Sigmoid colon (tissue), 7 donors: Measurements from ENCODE around the gene FDPS. TPM values are rescaled to one million over a fixed set of nuclear protein-coding genes. Genes with fewer than 3 reads are reported as not detected.

Source experiments
- DNase-seq: peaks from one replicate; pipeline ENCODE4 v3.0.0-alpha.2; 2019
- H3K27ac ChIP-seq, 4 donors: fragments of 200-600 bp; sonication (generic); one replicate each; pipeline ENCODE4 v1.5.1; 2016 to 2019; ENCODE audit warnings: mild to moderate bottlenecking in 1 of 4
- H3K27me3 ChIP-seq, 3 donors: fragments of 200-600 bp; sonication (generic); one replicate each; pipeline ENCODE4 v1.5.1; 2019; ENCODE audit warnings: mild to moderate bottlenecking in 1 of 3
- H3K36me3 ChIP-seq, 4 donors: fragments of 200-600 bp; sonication (generic); one replicate each; pipeline ENCODE4 v1.5.1; 2016 to 2019
- H3K4me1 ChIP-seq, 4 donors: fragments of 200-600 bp; sonication (generic); one replicate each; pipeline ENCODE4 v1.5.1; 2017 to 2019
- H3K4me3 ChIP-seq, 4 donors: fragments of 200-600 bp; sonication (generic); one replicate each; pipeline ENCODE4 v1.5.1; 2017 to 2019; ENCODE audit warnings: mild to moderate bottlenecking in 2 of 4, moderate library complexity in 1 of 4
- H3K9me3 ChIP-seq, 4 donors: fragments of 200-600 bp in 3 of 4; sonication (generic) in 3 of 4; one replicate each; pipeline versions ENCODE4 v1.5.1 to v1.6.1; 2013 to 2019
- EP300 ChIP-seq, 4 donors: sonication (generic); formaldehyde crosslinking; IDR thresholded peaks; one replicate each; pipeline ENCODE4 v1.6.1; 2017; ENCODE audit warnings: antibody characterized with exemption in 4 of 4
- POLR2A ChIP-seq, 2 donors: fragments of 450-650 bp; IDR thresholded peaks; one replicate each; pipeline ENCODE4 v1.6.1; 2016; ENCODE audit warnings: antibody characterized with exemption in 2 of 2, mild to moderate bottlenecking in 2 of 2, moderate library complexity in 2 of 2
- POLR2AphosphoS5 ChIP-seq, 4 donors: sonication (generic); formaldehyde crosslinking; IDR thresholded peaks; one replicate each; pipeline ENCODE4 v1.6.1; 2017; ENCODE audit warnings: antibody characterized with exemption in 4 of 4
- WGBS, 2 donors: extraction: QIAGEN DNeasy Blood & Tissue Kit; methylation state at CpG; one replicate each; pipeline ENCODE4 v1.1.7; 2013; 5-methylcytosine and 5-hydroxymethylcytosine counted together
- intact Hi-C: fragments of 100-400 bp; cut with DNase I; formaldehyde crosslinking; loops from one replicate; pipeline ENCODE4 v1.15.1; 2023
- polyA plus RNA-seq, 3 donors: library from polyadenylated mRNA; stranded (reverse); fragments of 200-250 nt; gene quantifications; one replicate each; pipeline ENCODE4 v1.2.3, GENCODE V29; 2013
- total RNA-seq, 4 donors: library from RNA; depleted of rRNA; stranded (reverse); fragments of >200 nt; gene quantifications; one replicate each; pipeline ENCODE4 v1.1.0, GENCODE V29; 2016
- TF ChIP-seq, protein P1 (sequence below), 4 experiments: fragments of 450-650 bp in 3 of 4; fragments of 200-600 bp in 1 of 4; IDR thresholded peaks; one replicate each; pipeline ENCODE4 v1.5.1; 2016 to 2019; ENCODE audit warnings: antibody characterized with exemption in 4 of 4, mild to moderate bottlenecking in 3 of 4, moderate library complexity in 2 of 4
- donor health status: healthy with polysubstance abuse.
- donor health status: Bipolar disorder and iron deficiency.
- donor health status: healthy.

FDPS gene
- total and polyA plus RNA-seq, 7 donors, result 73.7 to 570 (median 96.8) TPM

DNA sequence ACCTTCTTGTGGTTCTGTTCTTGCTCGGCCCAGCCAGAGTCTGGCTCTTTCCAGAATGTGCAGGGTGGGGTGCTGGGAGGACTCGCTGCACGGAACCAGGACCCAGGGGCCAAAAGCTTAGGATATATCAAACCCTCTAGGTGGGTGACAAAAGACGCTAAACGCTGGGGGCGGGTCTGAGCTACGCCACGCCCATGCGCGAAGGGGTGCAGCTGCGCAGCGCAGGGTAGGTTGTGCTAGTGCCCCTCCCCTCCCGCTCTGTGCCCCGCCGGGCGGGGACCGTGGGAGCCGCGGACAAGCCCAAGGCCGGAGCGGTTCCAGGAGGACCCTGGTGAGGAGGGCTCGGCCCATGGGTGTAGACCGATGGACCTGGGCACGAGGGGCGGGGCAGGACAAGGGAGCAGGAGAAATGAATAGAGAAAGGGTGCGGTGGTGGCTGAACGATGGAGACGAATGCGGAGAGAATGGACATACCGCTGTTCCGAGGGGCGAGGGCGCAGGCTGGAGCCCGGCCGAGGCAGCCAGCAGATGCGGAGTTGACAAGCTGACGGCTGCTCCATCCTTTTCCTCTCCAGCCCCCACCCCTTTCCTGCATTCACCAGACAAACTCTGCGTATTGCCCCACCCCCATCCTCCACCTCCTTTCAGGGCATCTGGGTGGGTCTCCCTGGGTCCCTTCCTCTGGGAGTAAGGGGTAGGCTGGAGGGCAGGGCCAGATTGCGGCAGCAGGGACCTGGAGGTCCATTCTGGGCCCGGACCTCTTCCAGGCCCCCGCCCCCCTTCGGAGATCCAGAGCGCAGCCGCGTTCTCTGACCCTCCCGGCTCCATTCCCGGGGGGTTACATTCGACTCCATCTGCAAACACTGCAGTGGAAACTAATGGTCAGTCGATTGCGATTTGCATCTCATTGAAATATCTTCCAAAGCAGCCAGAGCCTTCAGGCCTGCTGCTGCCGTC lies 12.3 kb downstream of the FDPS start, which contains the start of gene RUSC1:
RUSC1 (plus strand) TSS at position 234 of the 957 bp plus-strand sequence. CDS start 880 bp downstream, outside the sequence.
- 18 to 19% methylated on average over 51 of the region's 51 CpGs for WGBS, 2 donors
- H3K36me3 ChIP-seq, result peaks cover 0 to 9% (median 0%) of the 10 kb centered on the region in 4 donors
- TF ChIP-seq POLR2A (IDR thresholded peaks at IDR 0.05) (peak in 1 of 2 donors; percentile 36), POLR2AphosphoS5 (IDR thresholded peaks at IDR 0.05) (peak; percentile 79 to 87 (median 85)), EP300 (IDR thresholded peaks at IDR 0.05) (no peak)
- TF ChIP-seq, protein P1, sequence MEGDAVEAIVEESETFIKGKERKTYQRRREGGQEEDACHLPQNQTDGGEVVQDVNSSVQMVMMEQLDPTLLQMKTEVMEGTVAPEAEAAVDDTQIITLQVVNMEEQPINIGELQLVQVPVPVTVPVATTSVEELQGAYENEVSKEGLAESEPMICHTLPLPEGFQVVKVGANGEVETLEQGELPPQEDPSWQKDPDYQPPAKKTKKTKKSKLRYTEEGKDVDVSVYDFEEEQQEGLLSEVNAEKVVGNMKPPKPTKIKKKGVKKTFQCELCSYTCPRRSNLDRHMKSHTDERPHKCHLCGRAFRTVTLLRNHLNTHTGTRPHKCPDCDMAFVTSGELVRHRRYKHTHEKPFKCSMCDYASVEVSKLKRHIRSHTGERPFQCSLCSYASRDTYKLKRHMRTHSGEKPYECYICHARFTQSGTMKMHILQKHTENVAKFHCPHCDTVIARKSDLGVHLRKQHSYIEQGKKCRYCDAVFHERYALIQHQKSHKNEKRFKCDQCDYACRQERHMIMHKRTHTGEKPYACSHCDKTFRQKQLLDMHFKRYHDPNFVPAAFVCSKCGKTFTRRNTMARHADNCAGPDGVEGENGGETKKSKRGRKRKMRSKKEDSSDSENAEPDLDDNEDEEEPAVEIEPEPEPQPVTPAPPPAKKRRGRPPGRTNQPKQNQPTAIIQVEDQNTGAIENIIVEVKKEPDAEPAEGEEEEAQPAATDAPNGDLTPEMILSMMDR (IDR thresholded peaks at IDR 0.05), result no peak
- peaks cover 0 to 42% (median 35%) of the 10 kb centered on the region in 4 donors for H3K4me1 ChIP-seq
- no peaks in the 10 kb centered on the region for H3K27me3 ChIP-seq
- peak within 1 kb of the TSS; percentile 95 to 100 (median 98) for H3K27ac ChIP-seq
- no peaks in the 10 kb centered on the region for H3K9me3 ChIP-seq
- peak; percentile 93 for DNase-seq
- intact Hi-C loops, result no loop called here
- H3K4me3 ChIP-seq, result peak within 1 kb of the TSS; percentile 48 to 91 (median 78)

DNA sequence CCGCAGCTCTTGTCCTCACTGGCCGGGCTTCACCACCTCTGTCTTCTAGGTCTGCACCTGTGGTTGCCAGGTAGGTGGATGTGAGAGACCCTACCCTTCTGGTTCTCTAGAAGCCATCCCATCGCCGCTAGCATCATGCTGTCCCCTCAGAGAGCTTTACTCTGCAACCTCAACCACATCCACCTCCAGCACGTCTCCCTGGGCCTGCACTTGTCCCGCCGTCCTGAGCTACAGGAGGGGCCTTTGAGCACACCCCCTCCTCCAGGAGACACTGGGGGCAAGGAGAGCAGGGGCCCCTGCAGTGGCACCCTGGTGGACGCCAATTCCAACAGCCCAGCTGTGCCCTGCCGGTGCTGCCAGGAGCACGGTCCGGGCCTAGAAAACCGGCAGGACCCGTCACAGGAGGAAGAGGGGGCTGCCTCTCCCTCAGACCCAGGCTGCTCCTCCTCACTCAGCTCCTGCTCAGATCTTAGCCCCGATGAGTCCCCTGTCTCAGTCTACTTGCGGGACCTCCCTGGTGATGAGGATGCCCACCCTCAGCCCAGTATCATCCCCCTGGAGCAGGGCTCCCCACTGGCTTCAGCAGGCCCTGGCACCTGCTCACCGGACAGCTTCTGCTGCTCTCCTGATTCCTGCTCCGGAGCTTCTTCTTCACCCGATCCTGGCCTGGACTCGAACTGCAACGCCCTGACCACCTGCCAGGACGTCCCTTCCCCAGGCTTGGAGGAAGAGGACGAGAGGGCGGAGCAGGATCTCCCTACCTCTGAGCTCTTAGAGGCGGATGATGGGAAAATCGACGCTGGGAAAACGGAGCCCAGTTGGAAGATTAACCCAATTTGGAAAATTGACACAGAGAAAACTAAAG lies 13.2 kb downstream of the FDPS start:
- peak; percentile 77 for DNase-seq
- intact Hi-C loops, result no loop called here
- peaks cover 0 to 45% (median 38%) of the 10 kb centered on the region in 4 donors for H3K4me1 ChIP-seq
- no peaks in the 10 kb centered on the region for H3K27me3 ChIP-seq
- H3K4me3 ChIP-seq, result peak overlapping the region; percentile 66 to 91 (median 86)
- H3K27ac ChIP-seq, result peak overlapping the region; percentile 95 to 100 (median 98)
- WGBS, 2 donors, result 46 to 64% methylated on average over 27 of the region's 27 CpGs
- H3K9me3 ChIP-seq, result no peaks in the 10 kb centered on the region
- peaks cover 0 to 15% (median 0%) of the 10 kb centered on the region in 4 donors for H3K36me3 ChIP-seq
- TF ChIP-seq POLR2AphosphoS5 (IDR thresholded peaks at IDR 0.05) (no peak), EP300 (IDR thresholded peaks at IDR 0.05) (no peak)

DNA sequence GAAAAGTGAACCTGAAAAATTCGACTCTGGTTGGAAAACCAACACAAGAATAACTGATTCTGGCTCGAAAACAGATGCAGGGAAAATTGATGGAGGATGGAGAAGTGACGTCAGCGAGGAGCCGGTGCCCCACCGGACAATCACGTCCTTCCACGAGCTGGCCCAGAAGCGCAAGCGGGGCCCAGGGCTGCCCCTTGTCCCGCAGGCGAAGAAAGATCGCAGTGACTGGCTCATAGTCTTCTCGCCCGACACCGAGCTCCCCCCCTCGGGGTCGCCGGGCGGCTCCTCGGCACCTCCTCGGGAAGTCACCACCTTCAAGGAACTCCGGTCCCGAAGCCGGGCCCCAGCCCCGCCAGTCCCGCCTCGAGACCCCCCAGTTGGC lies 13.9 kb downstream of the FDPS start:
- peak; percentile 81 for DNase-seq
- H3K27me3 ChIP-seq, result no peaks in the 10 kb centered on the region
- TF ChIP-seq, protein P1 (IDR thresholded peaks at IDR 0.05), result no peak
- TF ChIP-seq POLR2A (IDR thresholded peaks at IDR 0.05), result no peak
- TF ChIP-seq POLR2AphosphoS5 (IDR thresholded peaks at IDR 0.05), result no peak
- no peak for TF ChIP-seq EP300 (IDR thresholded peaks at IDR 0.05)
- peak overlapping the region; percentile 95 to 100 (median 98) for H3K27ac ChIP-seq
- H3K4me3 ChIP-seq, result peak overlapping the region; percentile 66 to 91 (median 86)
- intact Hi-C loops, result no loop called here
- WGBS, 2 donors, result 1 to 2% methylated on average over 28 of the region's 28 CpGs
- H3K9me3 ChIP-seq, result no peaks in the 10 kb centered on the region
- peaks cover 0 to 21% (median under 1%) of the 10 kb centered on the region in 4 donors for H3K36me3 ChIP-seq
- peaks cover 0 to 45% (median 38%) of the 10 kb centered on the region in 4 donors for H3K4me1 ChIP-seq

DNA sequence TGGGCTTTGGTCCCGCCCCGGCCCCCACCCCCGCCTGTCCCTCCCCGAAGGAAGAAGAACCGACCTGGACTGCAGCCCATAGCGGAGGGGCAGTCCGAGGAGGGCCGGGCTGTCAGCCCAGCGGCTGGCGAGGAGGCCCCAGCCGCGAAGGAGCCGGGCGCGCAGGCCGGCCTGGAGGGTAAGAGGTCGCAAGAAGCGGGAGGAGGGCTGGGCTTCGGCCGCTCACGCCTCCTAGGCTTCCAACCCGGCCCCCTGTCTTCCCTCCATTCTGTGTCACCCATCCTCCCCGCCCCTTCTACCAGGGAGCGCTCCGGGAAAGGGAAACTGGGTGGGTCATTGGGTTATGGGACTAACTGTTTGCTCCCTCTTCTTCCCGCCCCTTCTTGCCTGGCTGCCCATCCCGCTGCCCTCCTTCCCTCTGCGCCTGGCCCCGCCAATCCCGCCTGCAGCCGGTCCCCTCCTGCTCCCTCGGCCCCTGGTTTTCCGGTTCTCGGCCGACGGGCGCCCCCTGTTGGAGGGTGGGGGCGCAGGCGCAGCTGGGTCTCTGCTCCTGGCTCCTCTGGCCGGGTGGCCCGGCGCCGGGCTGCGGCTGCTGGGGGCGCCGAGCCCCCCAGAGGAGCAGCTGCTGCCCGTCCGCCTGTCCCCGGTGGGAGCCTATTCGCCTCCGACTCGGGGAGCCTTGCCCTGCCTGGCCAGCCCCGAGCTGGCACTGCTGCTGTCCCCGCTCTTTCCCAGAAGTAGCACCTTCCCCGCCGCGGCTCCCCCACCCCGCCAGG lies 14.5 kb downstream of the FDPS start:
- Histone ChIP-seq H3K4me3 (peak overlapping the region; percentile 66 to 91 (median 86)), H3K36me3 (peaks cover 0 to 22% (median 5%) of the 10 kb centered on the region in 4 donors), H3K9me3 (no peaks in the 10 kb centered on the region), H3K27me3 (no peaks in the 10 kb centered on the region), H3K27ac (peak overlapping the region; percentile 95 to 100 (median 98)), H3K4me1 (peaks cover 0 to 45% (median 38%) of the 10 kb centered on the region in 4 donors)
- peak; percentile 98 for DNase-seq
- WGBS, 2 donors, result 1% methylated on average over 58 of the region's 58 CpGs
- TF ChIP-seq EP300 (IDR thresholded peaks at IDR 0.05) (no peak), POLR2A (IDR thresholded peaks at IDR 0.05) (no peak), POLR2AphosphoS5 (IDR thresholded peaks at IDR 0.05) (peak; percentile 62 to 72 (median 72))
- TF ChIP-seq, protein P1 (IDR thresholded peaks at IDR 0.05), result peak; percentile 94 to 99 (median 95)
- intact Hi-C loops, result loop anchor here (1.0 kb wide), 1 partner anchor 46 kb away; the partner anchor contains the start of gene HCN3
